RPMI8226 (cell line): ENCODE results near the gene TIMP1.
A peak's percentile ranks its signal among the peaks of the same experiment; 100 is the strongest.

ENCODE experiments used
- DNase-seq: peaks from one replicate; pipeline ENCODE4 v3.0.0-alpha.2; 2015

TIMP1 gene

GRCh38 chrX:47608130-47608810 is 26.0 kb downstream of the TIMP1 start:
- no peak for DNase-seq

- no peak for DNase-seq
Measured at GRCh38 chrX:47610511-47610910, 28.3 kb downstream of the TIMP1 start.

GRCh38 chrX:47611489-47611888 is 29.3 kb downstream of the TIMP1 start:
- no peak for DNase-seq

- no peak for DNase-seq
Measured at GRCh38 chrX:47611926-47612325, 29.7 kb downstream of the TIMP1 start.

- DNase-seq: no peak
Measured at GRCh38 chrX:47612418-47612817, 30.2 kb downstream of the TIMP1 start.

- no peak for DNase-seq
Measured at GRCh38 chrX:47613082-47613481, 30.8 kb downstream of the TIMP1 start.

GRCh38 chrX:47614618-47615017 is 32.4 kb downstream of the TIMP1 start:
- DNase-seq: no peak

GRCh38 chrX:47618923-47619485 is 36.8 kb downstream of the TIMP1 start:
- DNase-seq: no peak

- peak; percentile 88 for DNase-seq
Measured at GRCh38 chrX:47619486-47620302, 37.5 kb downstream of the TIMP1 start, which contains the start of gene SYN1. Gene SYN1, minus strand, starts transcription at chrX:47619857. Its CDS starts 129 bp downstream, at chrX:47619728.

GRCh38 chrX:47620303-47620685 is 38.1 kb downstream of the TIMP1 start:
- DNase-seq: no peak

- no peak for DNase-seq
Measured at GRCh38 chrX:47621851-47622250, 39.6 kb downstream of the TIMP1 start.

- DNase-seq: peak; percentile 33
Measured at GRCh38 chrX:47623540-47624027, 41.3 kb downstream of the TIMP1 start.

- no peak for DNase-seq
Measured at GRCh38 chrX:47625365-47625764, 43.1 kb downstream of the TIMP1 start.

GRCh38 chrX:47628982-47629381 is 46.7 kb downstream of the TIMP1 start:
- DNase-seq: peak; percentile 10

GRCh38 chrX:47629419-47630200 is 47.4 kb downstream of the TIMP1 start, which contains the start of gene CFP:
Gene CFP, minus strand, starts transcription at chrX:47629930. Its CDS starts 86 bp downstream, at chrX:47629844.
- no peak for DNase-seq

GRCh38 chrX:47631676-47632075 is 49.4 kb downstream of the TIMP1 start:
- DNase-seq: no peak

GRCh38 chrX:47632666-47633065 is 50.4 kb downstream of the TIMP1 start:
- DNase-seq: no peak

- no peak for DNase-seq
Measured at GRCh38 chrX:47633689-47634590, 51.7 kb downstream of the TIMP1 start.

GRCh38 chrX:47634871-47635575 is 52.8 kb downstream of the TIMP1 start:
- DNase-seq: no peak
